Measurements from ENCODE around the gene ARHGEF28.

ARHGEF28 gene

GRCh38 chr5:73642344-73642743 is 16.3 kb downstream of the ARHGEF28 start:
- no peak overlapping the region for H3K4me3 ChIP-seq (ENCODE audit: low read depth, low read length)
- TF ChIP-seq CTCF (IDR thresholded peaks at IDR 0.05; ENCODE audit: insufficient read depth, low read length, missing control alignments): no peak
- no peak for DNase-seq (ENCODE audit: low read depth, low spot score)
- CTCF ChIA-PET: interaction anchor here (0.8 to 1.2 kb wide), 5 partner anchors 9 to 52 kb away, joined by 3 to 5 read pairs (median 3); no protein-coding TSS in a partner anchor
- POLR2A ChIA-PET: no interaction called here

- CTCF ChIA-PET: interaction anchor here (0.6 to 1.0 kb wide), 2 partner anchors 49 to 147 kb away, joined by 3 read pairs; no protein-coding TSS in a partner anchor
- no peak for TF ChIP-seq CTCF (IDR thresholded peaks at IDR 0.05; ENCODE audit: insufficient read depth, low read length, missing control alignments)
- POLR2A ChIA-PET: no interaction called here
- DNase-seq (ENCODE audit: low read depth, low spot score): no peak
- no peak overlapping the region for H3K4me3 ChIP-seq (ENCODE audit: low read depth, low read length)
Measured at GRCh38 chr5:73644385-73644963, 18.5 kb downstream of the ARHGEF28 start.

GRCh38 chr5:73647721-73648120 is 21.7 kb downstream of the ARHGEF28 start:
- H3K4me3 ChIP-seq (ENCODE audit: low read depth, low read length): no peak overlapping the region
- ChIA-PET POLR2A (no interaction called here), CTCF (no interaction called here)
- DNase-seq (ENCODE audit: low read depth, low spot score): no peak
- no peak for TF ChIP-seq CTCF (IDR thresholded peaks at IDR 0.05; ENCODE audit: insufficient read depth, low read length, missing control alignments)

GRCh38 chr5:73648515-73648914 is 22.5 kb downstream of the ARHGEF28 start:
- TF ChIP-seq CTCF (IDR thresholded peaks at IDR 0.05; ENCODE audit: insufficient read depth, low read length, missing control alignments): no peak
- no peak overlapping the region for H3K4me3 ChIP-seq (ENCODE audit: low read depth, low read length)
- DNase-seq (ENCODE audit: low read depth, low spot score): no peak
- ChIA-PET CTCF (no interaction called here), POLR2A (no interaction called here)

GRCh38 chr5:73649926-73650325 is 23.9 kb downstream of the ARHGEF28 start:
- ChIA-PET POLR2A (no interaction called here), CTCF (interaction anchor here (2.1 kb wide), 1 partner anchor 43 kb away, joined by 10 read pairs; no protein-coding TSS in a partner anchor)
- no peak for DNase-seq (ENCODE audit: low read depth, low spot score)
- no peak for TF ChIP-seq CTCF (IDR thresholded peaks at IDR 0.05; ENCODE audit: insufficient read depth, low read length, missing control alignments)
- H3K4me3 ChIP-seq (ENCODE audit: low read depth, low read length): no peak overlapping the region

GRCh38 chr5:73652391-73652790 is 26.4 kb downstream of the ARHGEF28 start:
- no peak for DNase-seq (ENCODE audit: low read depth, low spot score)
- no peak for TF ChIP-seq CTCF (IDR thresholded peaks at IDR 0.05; ENCODE audit: insufficient read depth, low read length, missing control alignments)
- CTCF ChIA-PET: interaction anchor here (0.8 to 1.6 kb wide), 3 partner anchors 10 to 41 kb away, joined by 3 to 5 read pairs (median 3); no protein-coding TSS in a partner anchor
- POLR2A ChIA-PET: no interaction called here
- H3K4me3 ChIP-seq (ENCODE audit: low read depth, low read length): no peak overlapping the region

Measured in AG04449 (cell line).